GM21825 (cell line): ENCODE results near the gene BCL2L13.
A peak's percentile ranks its signal among the peaks of the same experiment; 100 is the strongest.
"Not testable (repeated sequence)": the region's sequence is repeated elsewhere in the genome, so short reads cannot be mapped to it uniquely, and the experiment has no call there.

Experiments
- ATAC-seq: cut with Tn5 transposase; IDR thresholded peaks from one replicate; pipeline ENCODE4 v1.9.1; 2021; ENCODE audit warnings: mild to moderate bottlenecking, moderate library complexity; ENCODE audit not compliant: unreplicated experiment

The BCL2L13 gene

GRCh38 chr22:17754233-17754925 is 115.8 kb downstream of the BCL2L13 start:
- ATAC-seq, result no peak

GRCh38 chr22:17761138-17761488 is 122.6 kb downstream of the BCL2L13 start:
- ATAC-seq, result no peak

- ATAC-seq, result not testable (repeated sequence)
These were observed 124.9 kb downstream of the BCL2L13 start for GRCh38 chr22:17763442-17763841.

DNA sequence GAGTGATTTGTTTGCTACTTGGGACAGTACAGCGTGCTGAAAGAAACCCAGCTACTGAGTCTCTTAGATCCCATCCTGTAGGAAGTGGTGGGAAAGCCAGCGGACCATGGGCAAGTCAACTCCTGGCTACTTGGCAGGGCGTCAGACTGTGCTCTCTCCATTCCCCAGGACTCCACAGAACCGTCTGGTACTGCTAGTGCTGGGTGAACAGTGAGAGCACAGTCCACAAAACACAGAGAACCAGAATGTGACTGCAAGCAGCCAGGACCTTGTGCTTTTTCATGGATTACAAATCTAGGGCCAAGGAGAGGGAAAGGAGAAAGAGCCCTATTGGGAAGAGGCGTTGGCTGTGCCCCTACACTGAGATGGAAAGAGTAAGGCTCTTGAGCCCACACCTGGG is 125.5 kb downstream of the BCL2L13 start:
- no peak for ATAC-seq

DNA sequence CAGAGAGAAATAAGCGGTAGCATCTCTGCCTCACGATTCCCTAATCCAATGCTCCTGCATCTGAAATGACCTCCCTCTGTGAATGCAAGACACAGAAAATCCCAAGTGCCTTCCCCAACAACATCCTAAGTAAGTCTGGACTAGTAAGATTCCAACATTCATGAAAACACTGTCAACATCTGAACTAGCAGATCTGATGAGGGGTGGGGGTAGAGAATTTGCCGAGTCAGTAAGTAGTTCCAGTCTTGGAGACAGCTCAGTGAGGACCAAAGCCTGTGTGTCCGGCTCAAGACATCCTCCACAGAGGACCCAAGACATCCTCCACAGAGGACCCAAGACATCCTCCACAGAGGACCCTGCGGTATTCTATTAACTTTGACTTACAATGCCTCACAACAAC is 126.3 kb downstream of the BCL2L13 start:
- ATAC-seq, result not testable (repeated sequence)

DNA sequence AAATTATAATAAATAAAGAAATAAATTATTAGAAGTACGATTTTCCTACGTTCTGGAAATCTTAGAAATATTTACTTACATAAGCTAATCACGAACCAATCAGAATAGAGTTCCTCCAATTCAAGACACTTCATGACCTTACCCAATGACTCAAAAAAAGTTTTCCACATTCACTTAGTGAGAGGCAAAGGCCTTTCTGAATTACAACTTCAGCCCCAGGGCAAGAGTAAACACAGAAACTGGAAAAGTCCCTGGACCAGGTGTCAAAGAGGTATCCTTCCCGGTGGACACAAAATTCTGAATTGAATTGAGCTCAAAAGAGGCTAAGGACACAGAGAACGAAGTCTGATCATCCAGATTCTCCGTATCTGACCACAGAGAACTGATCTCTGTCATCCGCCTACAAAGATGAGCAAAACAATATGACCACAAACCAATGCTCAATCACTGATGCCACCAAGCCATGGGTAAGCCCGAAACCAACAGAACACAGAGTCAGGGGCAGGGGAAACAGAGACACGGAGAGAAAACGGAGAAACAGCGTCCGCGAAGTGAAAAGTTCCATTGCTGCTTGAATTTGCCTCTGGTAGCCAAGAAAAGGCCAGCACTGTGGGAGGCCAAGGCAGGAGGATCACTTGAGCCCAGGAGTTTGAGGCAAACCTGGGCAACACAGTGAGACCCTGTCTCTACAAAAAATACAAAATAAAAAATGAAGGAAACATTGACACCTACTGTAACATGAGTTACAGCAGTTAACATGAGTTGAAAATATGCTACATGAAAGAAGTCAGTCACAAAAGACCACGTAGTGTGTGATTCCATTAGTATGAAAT is 128.9 kb downstream of the BCL2L13 start:
- peak; percentile 51 for ATAC-seq

DNA sequence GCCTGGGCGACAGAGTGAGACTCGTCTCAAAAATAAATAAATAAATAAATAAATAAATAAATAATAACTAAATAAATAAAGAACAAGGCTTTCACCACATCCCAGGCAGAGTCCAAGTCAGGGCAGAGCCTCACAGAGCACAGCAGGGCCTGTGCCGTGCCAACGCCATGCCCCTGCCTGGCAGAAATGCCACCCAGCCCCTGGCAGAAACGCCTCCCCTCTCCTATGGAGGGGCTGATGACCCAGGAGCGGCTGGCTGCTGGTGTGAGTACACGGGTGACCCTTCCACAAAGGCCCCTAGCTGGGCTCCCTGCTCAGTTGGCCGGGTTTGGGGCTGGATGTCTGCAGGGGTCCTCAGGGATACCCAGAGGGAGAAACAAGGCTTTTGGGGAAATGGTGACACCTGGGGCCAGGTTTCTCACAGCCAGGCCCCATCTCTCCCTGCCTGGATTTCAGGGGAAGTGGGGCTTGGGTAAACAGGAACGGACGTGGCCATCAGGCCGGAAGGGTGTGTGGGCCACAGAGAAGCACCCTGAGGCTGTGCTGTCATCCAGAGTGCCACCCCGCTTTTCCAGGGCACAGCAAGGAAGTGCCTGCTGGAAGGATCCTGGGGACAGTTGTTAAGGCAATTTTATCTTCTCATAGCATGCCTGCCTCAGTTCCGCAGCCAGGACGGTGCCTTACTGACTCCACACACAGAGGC is 130.6 kb downstream of the BCL2L13 start:
- ATAC-seq, result no peak

DNA sequence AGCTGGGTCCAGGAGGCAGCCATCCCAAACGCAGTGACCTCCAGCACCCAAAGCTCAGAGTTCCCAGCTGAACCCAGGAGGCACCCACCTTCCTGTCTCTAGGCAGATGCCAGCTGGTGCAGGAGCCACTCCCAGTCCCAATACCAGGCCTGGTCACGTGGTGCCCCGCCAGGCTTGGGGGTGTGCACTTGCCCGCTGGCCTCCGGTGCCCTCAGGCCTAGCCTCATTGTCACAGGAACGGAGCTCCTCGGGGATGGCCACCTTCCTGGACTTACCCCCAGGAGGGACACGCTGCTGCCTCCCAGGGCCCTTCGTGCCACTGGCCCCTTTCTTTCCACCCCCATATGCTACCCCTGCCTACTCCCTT is 131.1 kb downstream of the BCL2L13 start:
- ATAC-seq, result no peak

- ATAC-seq, result no peak
These were observed 131.9 kb downstream of the BCL2L13 start for GRCh38 chr22:17770180-17771077.

GRCh38 chr22:17772249-17772957 is 133.8 kb downstream of the BCL2L13 start:
- ATAC-seq, result no peak

DNA sequence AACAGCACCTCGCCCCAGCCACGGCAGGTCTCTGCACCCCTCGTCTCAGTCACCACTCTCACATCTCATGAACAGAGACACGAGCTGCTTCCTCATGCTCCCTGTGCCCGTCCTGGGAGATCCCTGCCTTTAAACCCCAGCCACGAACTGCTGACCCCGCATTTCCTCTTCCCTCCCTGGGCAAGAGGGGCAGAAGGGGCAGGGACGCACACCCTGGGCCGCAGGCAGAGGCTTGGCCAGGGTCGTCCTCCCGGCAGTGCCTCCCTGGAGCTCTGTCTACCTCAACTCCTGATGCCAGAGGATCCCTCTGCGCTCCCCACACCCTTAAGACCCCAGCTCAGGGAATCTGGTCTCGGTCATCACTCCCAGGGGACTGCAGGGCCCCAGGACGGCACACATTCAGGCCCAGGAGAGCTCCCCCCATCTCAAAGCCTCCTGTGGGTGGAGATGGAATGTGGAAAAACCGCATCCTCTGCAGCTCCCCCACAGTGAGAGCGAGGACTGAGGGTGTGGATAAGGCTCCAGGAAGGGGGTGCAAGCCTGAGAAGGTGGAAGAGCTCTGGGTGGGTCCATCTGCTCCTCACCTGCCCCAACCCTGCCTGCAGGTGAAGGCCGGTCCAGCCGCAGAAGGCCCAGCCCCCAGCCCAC is 134.5 kb downstream of the BCL2L13 start:
- ATAC-seq, result no peak

- peak; percentile 24 for ATAC-seq
These were observed 135.1 kb downstream of the BCL2L13 start for GRCh38 chr22:17773606-17774205.

- peak; percentile 26 for ATAC-seq
These were observed 135.8 kb downstream of the BCL2L13 start, which contains the start of gene BID for GRCh38 chr22:17774206-17774925. Gene BID, minus strand, starts transcription at chr22:17774469. Its CDS starts 24,353 bp downstream, at chr22:17750116.

DNA sequence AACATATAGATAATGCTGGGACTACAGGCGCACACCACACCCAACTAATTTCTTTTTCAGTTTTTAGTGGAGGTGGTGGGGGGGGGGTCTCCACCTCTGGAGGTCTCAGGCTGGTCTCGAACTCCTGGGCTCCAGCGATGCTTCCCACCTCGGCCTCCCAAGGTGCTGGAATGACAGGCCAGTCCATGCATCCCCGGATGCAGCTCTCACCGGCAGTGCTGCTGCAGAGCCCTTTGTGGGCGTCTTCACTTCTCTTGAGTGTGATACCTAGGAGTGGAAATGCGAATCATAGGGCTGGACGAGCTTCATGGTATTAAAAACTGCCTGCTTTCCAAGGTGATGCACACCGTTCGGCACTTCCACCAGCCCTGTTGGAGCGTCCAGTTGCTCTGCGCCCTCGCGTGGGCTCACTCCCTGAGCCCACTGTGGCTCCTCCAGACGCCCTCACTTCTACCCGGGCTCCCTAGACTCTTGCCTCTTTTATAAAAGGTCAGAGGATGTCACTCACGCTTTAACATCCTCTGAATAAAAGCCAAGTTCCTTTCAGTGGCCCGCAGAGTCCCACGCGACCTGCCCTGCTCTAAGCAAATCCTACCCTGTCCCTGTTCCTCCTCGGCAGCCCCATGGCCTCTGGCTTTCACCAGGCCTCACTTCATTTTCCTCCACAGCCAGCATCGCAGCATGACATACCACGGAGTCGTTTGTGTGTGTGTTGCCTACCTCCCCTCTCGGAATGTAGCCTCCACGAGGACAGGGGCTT is 136.5 kb downstream of the BCL2L13 start:
- no peak for ATAC-seq

GRCh38 chr22:17775781-17776465 is 137.4 kb downstream of the BCL2L13 start:
- no peak for ATAC-seq

GRCh38 chr22:17777005-17777716 is 138.6 kb downstream of the BCL2L13 start:
- ATAC-seq, result no peak

GRCh38 chr22:17777717-17778044 is 139.1 kb downstream of the BCL2L13 start:
- no peak for ATAC-seq
